ENCODE measurements around the gene CCM2.

CCM2 gene

DNA sequence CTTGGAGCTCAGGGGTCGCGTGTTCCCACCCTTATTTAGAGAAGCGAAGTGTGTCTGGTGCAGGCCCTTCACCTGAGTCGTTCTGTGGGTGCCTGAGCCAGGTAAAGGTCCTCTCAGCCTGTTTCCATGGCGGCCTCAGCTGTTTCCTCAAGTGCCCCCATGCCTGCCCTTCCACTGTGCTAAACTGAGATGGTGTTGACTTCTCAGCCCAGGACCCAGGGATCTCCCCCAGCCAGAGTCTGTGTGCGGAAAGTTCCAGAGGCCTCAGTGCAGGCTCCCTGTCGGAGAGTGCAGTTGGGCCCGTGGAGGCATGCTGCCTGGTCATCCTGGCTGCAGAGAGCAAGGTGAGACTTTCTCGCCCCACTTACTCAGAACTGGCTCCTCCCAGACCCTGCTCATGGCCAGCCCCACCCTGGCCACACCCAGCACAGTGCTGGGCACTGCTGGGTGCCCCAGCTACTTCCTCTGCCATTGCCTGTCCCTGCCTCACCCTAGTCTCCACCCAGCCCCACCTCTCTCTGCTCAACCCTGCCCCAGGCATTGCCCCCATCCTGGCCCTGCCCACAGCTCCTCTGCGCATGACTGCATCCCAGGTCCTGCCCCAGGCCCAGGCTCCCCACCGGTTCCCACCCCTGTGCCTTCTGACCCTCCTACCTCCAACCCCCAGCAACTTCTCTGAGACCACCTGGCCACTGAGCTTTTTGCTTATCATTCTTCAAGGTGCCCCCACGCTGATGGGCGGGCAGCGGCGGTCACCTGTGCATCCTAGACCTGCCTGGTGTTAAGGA lies 68.4 kb downstream of the CCM2 start:
- TF ChIP-seq, protein P1, sequence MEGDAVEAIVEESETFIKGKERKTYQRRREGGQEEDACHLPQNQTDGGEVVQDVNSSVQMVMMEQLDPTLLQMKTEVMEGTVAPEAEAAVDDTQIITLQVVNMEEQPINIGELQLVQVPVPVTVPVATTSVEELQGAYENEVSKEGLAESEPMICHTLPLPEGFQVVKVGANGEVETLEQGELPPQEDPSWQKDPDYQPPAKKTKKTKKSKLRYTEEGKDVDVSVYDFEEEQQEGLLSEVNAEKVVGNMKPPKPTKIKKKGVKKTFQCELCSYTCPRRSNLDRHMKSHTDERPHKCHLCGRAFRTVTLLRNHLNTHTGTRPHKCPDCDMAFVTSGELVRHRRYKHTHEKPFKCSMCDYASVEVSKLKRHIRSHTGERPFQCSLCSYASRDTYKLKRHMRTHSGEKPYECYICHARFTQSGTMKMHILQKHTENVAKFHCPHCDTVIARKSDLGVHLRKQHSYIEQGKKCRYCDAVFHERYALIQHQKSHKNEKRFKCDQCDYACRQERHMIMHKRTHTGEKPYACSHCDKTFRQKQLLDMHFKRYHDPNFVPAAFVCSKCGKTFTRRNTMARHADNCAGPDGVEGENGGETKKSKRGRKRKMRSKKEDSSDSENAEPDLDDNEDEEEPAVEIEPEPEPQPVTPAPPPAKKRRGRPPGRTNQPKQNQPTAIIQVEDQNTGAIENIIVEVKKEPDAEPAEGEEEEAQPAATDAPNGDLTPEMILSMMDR (IDR thresholded peaks at IDR 0.05; ENCODE audit: low read depth, low read length), result no peak
- H3K4me3 ChIP-seq (ENCODE audit: low read depth, low read length), result no peak overlapping the region

DNA sequence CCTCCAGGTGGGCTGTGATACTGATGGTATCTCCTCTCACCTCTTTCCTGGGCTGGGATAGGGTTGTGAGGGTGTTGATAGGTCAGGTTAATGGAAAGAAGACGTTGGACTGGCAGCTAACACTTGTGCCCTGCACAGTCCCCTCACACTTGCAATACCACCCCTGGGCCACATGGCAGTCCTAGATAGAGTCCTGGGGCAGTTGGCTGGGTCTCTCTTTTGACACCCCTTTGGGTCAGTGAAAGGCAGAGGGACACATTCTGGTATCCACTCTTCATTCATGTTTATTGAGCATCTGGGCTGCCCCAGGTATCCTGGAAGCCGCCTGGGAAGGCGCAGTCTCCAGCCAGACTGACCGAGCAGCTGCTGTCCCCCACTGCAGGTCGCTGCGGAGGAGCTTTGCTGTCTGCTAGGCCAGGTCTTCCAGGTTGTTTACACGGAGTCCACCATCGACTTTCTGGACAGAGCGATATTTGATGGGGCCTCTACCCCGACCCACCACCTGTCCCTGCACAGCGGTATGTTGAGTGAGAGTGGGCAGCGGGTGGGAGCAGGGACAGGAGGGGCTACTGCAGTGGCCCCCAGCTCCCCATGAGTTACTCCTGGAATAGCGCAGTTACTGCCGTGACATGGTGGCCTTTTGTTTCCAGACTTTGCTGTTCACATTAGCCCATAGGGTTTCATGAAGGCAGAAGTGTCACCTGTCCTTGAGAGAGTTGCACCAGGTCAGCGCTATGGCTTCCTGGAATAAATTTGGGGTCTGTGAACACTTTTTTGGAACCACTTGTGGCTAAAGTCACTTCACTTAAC lies 69.6 kb downstream of the CCM2 start:
- no peak overlapping the region for H3K4me3 ChIP-seq (ENCODE audit: low read depth, low read length)
- TF ChIP-seq, protein P1 (IDR thresholded peaks at IDR 0.05; ENCODE audit: low read depth, low read length), result no peak

DNA sequence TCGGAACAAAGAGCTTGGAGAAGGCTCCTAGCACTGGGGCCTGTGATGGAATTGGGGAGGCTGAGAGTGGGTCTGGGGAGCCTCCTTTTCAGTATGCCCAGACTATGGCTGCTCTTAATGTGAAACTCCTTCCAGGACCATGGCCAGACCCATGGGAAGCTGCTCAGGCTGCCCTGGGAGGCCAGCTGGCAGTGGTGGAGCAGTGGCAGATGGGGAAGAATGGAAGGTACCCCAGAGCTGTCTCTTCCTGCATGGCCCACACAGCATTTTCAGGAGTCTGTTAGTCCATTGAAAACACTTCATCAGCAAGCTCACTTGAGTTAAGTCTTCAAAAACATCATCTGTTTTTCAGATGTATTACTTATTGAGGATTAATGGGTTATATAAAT lies 70.2 kb downstream of the CCM2 start:
- no peak overlapping the region for H3K4me3 ChIP-seq (ENCODE audit: low read depth, low read length)
- TF ChIP-seq, protein P1 (IDR thresholded peaks at IDR 0.05; ENCODE audit: low read depth, low read length), result no peak

DNA sequence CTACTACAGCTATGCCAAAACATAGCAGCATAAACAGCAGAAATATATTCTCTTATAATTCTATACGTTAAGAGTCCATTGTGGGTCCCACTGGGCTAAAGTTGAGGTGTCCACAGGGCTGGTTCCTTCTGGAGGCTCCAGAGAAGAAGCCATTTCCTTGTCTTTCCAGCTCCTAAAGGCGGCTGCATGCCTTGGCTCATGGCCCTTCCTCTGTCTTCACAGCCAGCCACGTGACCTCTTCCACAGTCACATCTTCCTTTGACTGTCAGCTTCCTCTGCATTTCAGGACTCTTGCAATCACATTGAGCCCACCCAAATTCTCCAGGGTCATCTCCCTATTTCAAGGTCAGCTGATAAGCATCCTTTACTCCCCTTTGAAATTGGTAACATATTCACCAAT lies 71.5 kb downstream of the CCM2 start:
- TF ChIP-seq, protein P1 (IDR thresholded peaks at IDR 0.05; ENCODE audit: low read depth, low read length), result no peak
- no peak overlapping the region for H3K4me3 ChIP-seq (ENCODE audit: low read depth, low read length)

DNA sequence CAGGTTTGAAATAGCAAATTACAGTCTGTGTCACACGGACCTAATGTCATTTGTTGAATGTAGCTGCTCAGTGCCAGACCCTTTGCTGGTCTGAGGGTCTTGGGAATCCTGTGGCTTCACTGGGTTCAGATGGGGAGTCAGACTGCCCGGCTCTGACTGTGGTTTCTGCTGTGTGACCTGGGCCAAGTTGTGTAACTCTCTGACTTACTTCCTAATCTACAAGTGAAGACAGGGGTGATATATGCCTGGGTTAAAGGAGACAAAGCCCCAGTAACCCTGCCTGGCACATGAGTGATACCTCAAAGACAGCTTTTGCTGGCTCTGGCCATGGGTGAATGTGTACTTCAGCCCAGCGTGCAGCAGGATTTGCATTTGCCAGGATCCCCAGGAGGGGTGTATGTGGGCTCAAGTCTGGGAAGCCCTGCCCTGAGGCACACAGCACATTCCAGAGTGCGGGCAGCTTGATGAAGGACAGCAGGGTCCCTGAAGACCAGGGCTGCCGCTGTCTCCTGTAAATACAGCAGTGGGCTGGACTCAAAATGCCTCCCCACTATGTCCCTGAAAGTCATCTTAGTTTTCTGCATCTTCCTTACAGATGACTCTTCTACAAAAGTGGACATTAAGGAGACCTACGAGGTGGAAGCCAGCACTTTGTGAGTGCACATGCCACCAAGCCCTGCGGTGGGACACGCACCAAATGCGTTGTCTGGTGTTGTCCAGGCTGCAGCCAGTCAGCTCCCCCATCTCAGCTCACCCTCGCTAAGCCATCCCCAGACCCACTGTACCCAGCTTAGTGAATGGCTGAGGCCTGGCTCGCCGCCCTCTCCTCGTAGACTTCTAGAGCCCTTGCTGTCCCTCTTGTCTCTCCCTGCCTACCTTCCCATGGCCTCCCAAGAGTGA lies 72.4 kb downstream of the CCM2 start:
- H3K4me3 ChIP-seq (ENCODE audit: low read depth, low read length), result no peak overlapping the region
- TF ChIP-seq, protein P1 (IDR thresholded peaks at IDR 0.05; ENCODE audit: low read depth, low read length), result no peak

DNA sequence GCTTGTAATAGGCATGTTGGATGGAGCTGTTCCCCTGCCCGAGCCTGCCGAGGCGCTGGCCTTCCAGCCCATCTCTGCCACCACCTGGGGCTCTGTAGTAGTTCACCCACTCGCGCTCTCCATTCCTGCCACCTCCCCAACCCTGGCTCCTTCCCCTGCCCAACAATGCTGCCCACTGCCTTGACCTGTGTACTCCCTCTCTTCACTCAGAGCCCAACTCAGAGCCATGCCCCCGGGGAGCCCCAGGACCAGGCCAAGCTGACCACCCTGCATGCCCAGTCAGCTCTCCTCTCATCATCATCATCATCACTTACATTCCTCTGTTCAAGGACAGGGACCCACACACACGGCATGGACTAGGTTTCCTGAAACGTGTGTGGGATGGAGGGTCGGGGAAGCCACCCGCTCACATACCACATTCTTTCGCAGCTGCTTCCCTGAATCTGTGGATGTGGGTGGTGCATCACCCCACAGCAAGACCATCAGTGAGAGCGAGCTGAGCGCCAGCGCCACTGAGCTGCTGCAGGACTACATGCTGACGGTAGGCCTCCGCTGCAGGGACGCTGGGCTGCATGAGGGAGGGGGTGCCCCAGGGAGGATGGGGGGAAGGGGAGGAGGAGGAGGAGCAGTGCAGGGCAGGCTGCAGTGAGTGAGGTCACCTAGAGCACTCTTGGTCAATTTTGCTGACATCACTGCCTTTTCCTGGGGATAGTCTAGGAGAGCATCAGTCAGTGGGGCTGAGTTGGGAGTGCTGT lies 73.2 kb downstream of the CCM2 start:
- TF ChIP-seq, protein P1 (IDR thresholded peaks at IDR 0.05; ENCODE audit: low read depth, low read length), result no peak
- H3K4me3 ChIP-seq (ENCODE audit: low read depth, low read length), result no peak overlapping the region

All from WI38 (cell line).